IMR-90 (cell line): ENCODE results near the gene SLC30A1. TPM values are rescaled to one million over a fixed set of nuclear protein-coding genes. Genes with fewer than 3 reads are reported as not detected.
A peak's percentile ranks its signal among the peaks of the same experiment; 100 is the strongest.

Experiments
- ATAC-seq: fragments of 200-7000 bp; cut with Tn5 transposase; 2 replicates; pipeline ENCODE4 v1.9.1; 2020; ENCODE audit warnings: low read depth, mild to moderate bottlenecking, moderate library complexity
- BruUV-seq: library from RNA; stranded (reverse); fragments of 400-500 nt; replicated peaks from 2 replicates; lab custom pipeline; 2021; lab: Mats Ljungman, UMichigan
- CTCF ChIA-PET: fragments of 300-600 bp; formaldehyde crosslinking; extraction: SDS; loops from one replicate; lab custom pipeline; 2021; ENCODE audit warnings: antibody characterized with exemption; lab: Yijun Ruan, JAX
- POLR2A ChIA-PET: fragments of 300-600 bp; sonication (Branson Sonifier 250); formaldehyde crosslinking; loops from one replicate; lab custom pipeline; 2022; ENCODE audit warnings: antibody characterized with exemption; ENCODE audit not compliant: unreplicated experiment; lab: Charles Lee
- DNase-seq: peaks from one replicate; pipeline ENCODE4 v3.0.0; 2013
- H2AFZ ChIP-seq: replicated peaks from 2 replicates; pipeline ENCODE3; 2013; ENCODE audit warnings: low read length, mild to moderate bottlenecking; ENCODE audit not compliant: poor library complexity
- H2AK5ac ChIP-seq: 2 replicates; pipeline ENCODE4 v1.6.1; 2013; ENCODE audit warnings: low read depth, low read length, inconsistent platforms
- H2AK9ac ChIP-seq: replicated peaks from 2 replicates; pipeline ENCODE3; 2013; ENCODE audit warnings: mild to moderate bottlenecking, low read depth, low read length, moderate library complexity; ENCODE audit not compliant: poor library complexity
- H2BK120ac ChIP-seq: 2 replicates; pipeline ENCODE4 v1.6.1; 2013; ENCODE audit warnings: low read depth, low read length, inconsistent platforms
- H2BK15ac ChIP-seq: 3 replicates; pipeline ENCODE4 v1.6.1; 2013; ENCODE audit warnings: low read depth, low read length, inconsistent platforms
- H2BK20ac ChIP-seq: 2 replicates; pipeline ENCODE4 v1.6.1; 2013; ENCODE audit warnings: low read depth, mild to moderate bottlenecking, inconsistent platforms, low read length, moderate library complexity
- H2BK5ac ChIP-seq: 2 replicates; pipeline ENCODE4 v1.6.1; 2013; ENCODE audit warnings: mild to moderate bottlenecking, low read depth, low read length, inconsistent platforms; ENCODE audit not compliant: poor library complexity, severe bottlenecking
- H3K14ac ChIP-seq: replicated peaks from 2 replicates; pipeline ENCODE4 v1.6.1; 2013; ENCODE audit warnings: low read depth, low read length, inconsistent platforms
- H3K18ac ChIP-seq: 2 replicates; pipeline ENCODE4 v1.6.1; 2013; ENCODE audit warnings: low read depth, low read length, control low read depth
- H3K23ac ChIP-seq: 2 replicates; pipeline ENCODE4 v1.6.1; 2013; ENCODE audit warnings: low read depth, low read length, inconsistent platforms
- H3K27ac ChIP-seq: 2 replicates; pipeline ENCODE4 v1.5.1; 2013; ENCODE audit warnings: mild to moderate bottlenecking, control low read depth, low read length; ENCODE audit not compliant: insufficient read depth
- H3K27me3 ChIP-seq: 2 replicates; pipeline ENCODE4 v1.6.1; 2013; ENCODE audit warnings: low read length; ENCODE audit not compliant: control insufficient read depth, insufficient read depth
- H3K36me3 ChIP-seq: 2 replicates; pipeline ENCODE4 v1.6.1; 2013; ENCODE audit warnings: low read length, mixed read lengths; ENCODE audit not compliant: control insufficient read depth, insufficient read depth
- H3K4ac ChIP-seq: 2 replicates; pipeline ENCODE4 v1.6.1; 2013; ENCODE audit warnings: low read depth, low read length, inconsistent platforms
- H3K4me1 ChIP-seq: 2 replicates; pipeline ENCODE4 v1.6.1; 2013; ENCODE audit warnings: low read length, mixed read lengths; ENCODE audit not compliant: control insufficient read depth, insufficient read depth
- H3K4me2 ChIP-seq: 2 replicates; pipeline ENCODE4 v1.6.1; 2013; ENCODE audit warnings: low read depth, mild to moderate bottlenecking, control low read depth, low read length, moderate library complexity
- H3K4me3 ChIP-seq: 2 replicates; pipeline ENCODE4 v1.5.1; 2013; ENCODE audit warnings: low read depth, mild to moderate bottlenecking, control low read depth, low read length, moderate library complexity; ENCODE audit not compliant: insufficient read depth
- H3K56ac ChIP-seq: 2 replicates; pipeline ENCODE4 v1.6.1; 2013; ENCODE audit warnings: low read length, inconsistent platforms; ENCODE audit not compliant: insufficient read depth; ENCODE audit errors: extremely low read depth
- H3K79me1 ChIP-seq, 2 experiments: 2 replicates each; pipeline ENCODE4 v1.6.1; 2013; ENCODE audit warnings: low read length in 2 of 2, inconsistent platforms in 1 of 2, low read depth in 1 of 2
- H3K9ac ChIP-seq: 2 replicates; pipeline ENCODE4 v1.6.1; 2013; ENCODE audit warnings: low read depth, low read length, control low read depth
- H3K9me1 ChIP-seq: 2 replicates; pipeline ENCODE4 v1.6.1; 2013; ENCODE audit warnings: low read length, inconsistent platforms; ENCODE audit not compliant: insufficient read depth
- H3K9me3 ChIP-seq: 2 replicates; pipeline ENCODE4 v1.6.1; 2013; ENCODE audit warnings: low read length; ENCODE audit not compliant: control insufficient read depth, insufficient read depth
- H4K20me1 ChIP-seq: 2 replicates; pipeline ENCODE4 v1.6.1; 2013; ENCODE audit warnings: low read length, inconsistent platforms; ENCODE audit not compliant: insufficient read depth
- H4K5ac ChIP-seq: 2 replicates; pipeline ENCODE4 v1.6.1; 2013; ENCODE audit warnings: mild to moderate bottlenecking, low read depth, low read length, control low read depth
- H4K8ac ChIP-seq, 2 experiments: 2 replicates each; pipeline ENCODE4 v1.6.1; 2013; ENCODE audit warnings: low read depth in 2 of 2, low read length in 2 of 2, control low read depth in 1 of 2, inconsistent platforms in 1 of 2
- H4K91ac ChIP-seq: 2 replicates; pipeline ENCODE4 v1.6.1; 2013; ENCODE audit warnings: low read depth, low read length, inconsistent platforms; ENCODE audit not compliant: insufficient read depth
- BHLHE40 ChIP-seq: fragments of 150-350 bp; IDR thresholded peaks from 2 replicates; pipeline ENCODE4 v1.6.1; 2016; ENCODE audit warnings: mild to moderate bottlenecking, low read depth, low read length
- CEBPB ChIP-seq: IDR thresholded peaks from 2 replicates; pipeline ENCODE4 v1.6.1; 2012; ENCODE audit warnings: low read depth, low read length, improper control_type of control experiment
- CHD1 ChIP-seq: IDR thresholded peaks from 2 replicates; pipeline ENCODE4 v1.6.1; 2012; ENCODE audit warnings: low read depth, low read length, improper control_type of control experiment
- CTCF ChIP-seq: conservative IDR thresholded peaks from 2 replicates; pipeline ENCODE4 v1.5.1; 2012; ENCODE audit warnings: mild to moderate bottlenecking, low read depth, low read length, improper control_type of control experiment
- ELK1 ChIP-seq: fragments of 150-350 bp; IDR thresholded peaks from 2 replicates; pipeline ENCODE4 v1.6.1; 2016; ENCODE audit warnings: low read depth, mild to moderate bottlenecking, low read length, moderate library complexity, borderline replicate concordance
- FOS ChIP-seq: fragments of 150-350 bp; IDR thresholded peaks from 2 replicates; pipeline ENCODE4 v1.6.1; 2016; ENCODE audit warnings: low read depth, low read length
- MAFK ChIP-seq: IDR thresholded peaks from 2 replicates; pipeline ENCODE4 v1.6.1; 2012; ENCODE audit warnings: low read depth, low read length, improper control_type of control experiment
- MAZ ChIP-seq: IDR thresholded peaks from 2 replicates; pipeline ENCODE4 v1.6.1; 2012; ENCODE audit warnings: low read depth, mild to moderate bottlenecking, low read length, improper control_type of control experiment, moderate library complexity, borderline replicate concordance
- MXI1 ChIP-seq: IDR thresholded peaks from 2 replicates; pipeline ENCODE4 v1.6.1; 2012; ENCODE audit warnings: low read depth, mild to moderate bottlenecking, low read length, moderate library complexity, borderline replicate concordance
- NFE2L2 ChIP-seq: fragments of 150-350 bp; IDR thresholded peaks from 2 replicates; pipeline ENCODE4 v1.6.1; 2016; ENCODE audit warnings: low read depth, mild to moderate bottlenecking, low read length
- POLR2A ChIP-seq: IDR thresholded peaks from 2 replicates; pipeline ENCODE4 v1.6.1; 2012; ENCODE audit warnings: mild to moderate bottlenecking, low read depth, low read length
- RAD21 ChIP-seq: IDR thresholded peaks from 2 replicates; pipeline ENCODE4 v1.6.1; 2012; ENCODE audit warnings: low read length, improper control_type of control experiment
- RCOR1 ChIP-seq: IDR thresholded peaks from 2 replicates; pipeline ENCODE4 v1.6.1; 2012; ENCODE audit warnings: mild to moderate bottlenecking, low read length, improper control_type of control experiment; ENCODE audit not compliant: insufficient replicate concordance
- RFX5 ChIP-seq: IDR thresholded peaks from 2 replicates; pipeline ENCODE4 v1.8.0; 2012; ENCODE audit warnings: low read depth, mild to moderate bottlenecking, low read length, moderate library complexity
- SMC3 ChIP-seq: fragments of 150-350 bp; IDR thresholded peaks from 2 replicates; pipeline ENCODE4 v1.6.1; 2016; ENCODE audit warnings: low read depth, mild to moderate bottlenecking, antibody characterized with exemption, low read length, moderate library complexity
- USF2 ChIP-seq: fragments of 150-350 bp; IDR thresholded peaks from 2 replicates; pipeline ENCODE4 v1.6.1; 2017; ENCODE audit warnings: mild to moderate bottlenecking, antibody characterized with exemption, low read length, low read depth
- WGBS, 2 experiments: methylation state at CpG; one replicate each; pipeline versions ENCODE4 v1.1.5 to v1.1.7; 2013; ENCODE audit warnings: missing lambda C conversion rate in 2 of 2; ENCODE audit not compliant: insufficient read length in 1 of 2; ENCODE audit errors: extremely low coverage in 2 of 2; 5-methylcytosine and 5-hydroxymethylcytosine counted together
- dilution Hi-C: fragments of 300-500 bp; cut with HindIII; formaldehyde crosslinking; loops from one replicate; pipeline ENCODE4 v1.14.3; 2018; ENCODE audit warnings: low sequenced_read_pairs; ENCODE audit not compliant: unreplicated experiment
- in situ Hi-C: fragments of 300-500 bp; cut with MboI; formaldehyde crosslinking; loops from 3 replicates; pipeline ENCODE4 v1.14.3; 2019; ENCODE audit warnings: low sequenced_read_pairs, inconsistent platforms, mixed read lengths
- intact Hi-C: fragments of 100-400 bp; cut with micrococcal nuclease; formaldehyde crosslinking; loops from 2 replicates; pipeline ENCODE4 v1.10.0; 2022
- polyA plus RNA-seq, 3 experiments: library from polyadenylated mRNA; depleted of rRNA; stranded (reverse); fragments of >200 nt; gene quantifications; 2 replicates each; pipeline ENCODE4 v1.2.3, GENCODE V29; 2012; ENCODE audit warnings: low replicate concordance in 1 of 3
- total RNA-seq: library from RNA; depleted of rRNA; stranded (reverse); fragments of >200 nt; gene quantifications from 2 replicates; pipeline ENCODE4 v1.2.3, GENCODE V29; 2012

The SLC30A1 gene
- total and polyA plus RNA-seq, 2 of the 4 experiments (the other 2 are of a cell fraction) = 5.4 to 8.4 TPM

GRCh38 chr1:211524521-211524920 lies 54.4 kb downstream of the SLC30A1 start:
- Histone ChIP-seq H3K4me2 (no peak overlapping the region), H3K14ac (no peak overlapping the region), H2BK5ac (no peak overlapping the region), H3K27me3 (peaks cover 1% of the 10 kb centered on the region; the same call in 1 of the 2 replicates), H3K4me3 (no peak overlapping the region), H3K4ac (no peak overlapping the region), H4K5ac (no peak overlapping the region), H2BK15ac (no peak overlapping the region), H3K9me1 (no peaks in the 10 kb centered on the region), H3K23ac (no peak overlapping the region), H2AK5ac (no peak overlapping the region), H4K91ac (no peak overlapping the region), H3K36me3 (no peaks in the 10 kb centered on the region), H2BK120ac (no peak overlapping the region), H4K20me1 (no peaks in the 10 kb centered on the region; the same call in 1 of the 2 replicates), H3K79me1 (no peaks in the 10 kb centered on the region), H3K9me3 (no peaks in the 10 kb centered on the region), H3K56ac (no peak overlapping the region), H2AFZ (peak overlapping the region; percentile 54), H4K8ac (no peak overlapping the region), H3K9ac (no peak overlapping the region), H3K27ac (no peak overlapping the region), H3K4me1 (no peaks in the 10 kb centered on the region), H2AK9ac (no peak overlapping the region), H3K18ac (no peak overlapping the region), H2BK20ac (no peak overlapping the region)
- intact Hi-C loops = loop anchor here (2.0 kb wide), 1 partner anchor 52 kb away; no protein-coding TSS in a partner anchor
- ATAC-seq = no peak
- in situ Hi-C loops = no loop called here
- no TSS peak for BruUV-seq
- ChIA-PET CTCF (no interaction called here), POLR2A (no interaction called here)
- WGBS, 2 experiments = 89% methylated on average over 4 of the region's 10 CpGs; no CpG with 5 or more reads in 1 of the 2 experiments
- dilution Hi-C loops = no loop called here
- no peak for TF ChIP-seq MAZ
- TF ChIP-seq CTCF = no peak
- TF ChIP-seq CEBPB = no peak
- no peak for TF ChIP-seq ELK1
- TF ChIP-seq MAFK = no peak
- TF ChIP-seq RCOR1 = no peak
- TF ChIP-seq MXI1 = no peak
- TF ChIP-seq RAD21 = no peak
- no peak for TF ChIP-seq NFE2L2
- TF ChIP-seq CHD1 = no peak
- TF ChIP-seq BHLHE40 = no peak
- TF ChIP-seq RFX5 = no peak
- TF ChIP-seq SMC3 = no peak
- no peak for TF ChIP-seq FOS
- no peak for TF ChIP-seq USF2
- TF ChIP-seq POLR2A = no peak
- no peak for DNase-seq
